HL-60 (cell line): ENCODE data around the gene MASP1.

Experiments used
- DNase-seq, 2 experiments: peaks; one replicate each; pipeline ENCODE4 v3.0.0-alpha.2; 2010 to 2020; ENCODE audit warnings: low read depth in 1 of 2, low spot score in 1 of 2
- H3K27ac ChIP-seq: fragments of 250-450 bp; sonication (Bioruptor Pico); replicated peaks from 2 replicates; pipeline ENCODE4 v1.5.1; 2020; ENCODE audit warnings: mild to moderate bottlenecking, moderate library complexity
- H3K27me3 ChIP-seq: fragments of 250-450 bp; sonication (Bioruptor Pico); 2 replicates; pipeline ENCODE4 v1.5.1; 2021; ENCODE audit warnings: mild to moderate bottlenecking, moderate library complexity; ENCODE audit not compliant: insufficient read depth, poor library complexity, severe bottlenecking
- H3K4me3 ChIP-seq: replicated peaks from 2 replicates; pipeline ENCODE4 v1.5.1; 2011; ENCODE audit warnings: mild to moderate bottlenecking, control low read depth, low read length; ENCODE audit not compliant: insufficient read depth
- GABPA ChIP-seq: IDR thresholded peaks from 2 replicates; pipeline ENCODE4 v1.6.1; 2012; ENCODE audit warnings: low read depth
- POLR2AphosphoS5 ChIP-seq: IDR thresholded peaks from 2 replicates; pipeline ENCODE4 v1.6.1; 2012; ENCODE audit warnings: low read depth
- SPI1 ChIP-seq: IDR thresholded peaks from 2 replicates; pipeline ENCODE4 v1.6.1; 2012; ENCODE audit warnings: low read depth, mild to moderate bottlenecking, borderline replicate concordance
- TF ChIP-seq, protein P1 (sequence below): IDR thresholded peaks from one replicate; pipeline ENCODE4 v1.5.1; 2011; ENCODE audit warnings: low read length, control low read depth, inconsistent platforms; ENCODE audit not compliant: insufficient read depth
- TF ChIP-seq, protein P2 (sequence below): IDR thresholded peaks from 2 replicates; pipeline ENCODE4 v1.6.1; 2012; ENCODE audit warnings: low read depth; ENCODE audit not compliant: insufficient replicate concordance

The MASP1 gene

DNA sequence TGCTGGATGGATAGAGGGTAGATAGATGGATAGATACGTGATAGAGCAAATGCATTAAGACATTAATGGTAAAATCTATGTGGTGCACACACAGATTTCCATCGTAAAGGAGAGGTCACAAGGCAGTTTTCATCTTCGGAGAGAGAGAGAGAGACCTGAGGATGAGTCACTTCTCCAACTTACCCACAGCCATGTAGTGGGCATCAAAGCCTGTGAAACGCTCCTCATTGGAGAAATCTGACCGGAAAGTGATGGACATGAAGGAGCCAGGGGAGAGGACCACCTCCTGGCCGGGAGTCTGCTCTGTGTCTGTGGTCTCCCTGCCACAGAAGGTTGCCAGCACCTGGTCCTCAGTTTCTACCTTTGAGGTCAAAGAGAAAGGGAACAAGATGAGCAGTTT lies 29.2 kb downstream of the MASP1 start:
- no peak for DNase-seq
- TF ChIP-seq POLR2AphosphoS5: no peak
- no peak for TF ChIP-seq SPI1
- TF ChIP-seq GABPA: no peak
- H3K27ac ChIP-seq: no peak overlapping the region
- no peaks in the 10 kb centered on the region for H3K27me3 ChIP-seq
- H3K4me3 ChIP-seq: no peak overlapping the region

DNA sequence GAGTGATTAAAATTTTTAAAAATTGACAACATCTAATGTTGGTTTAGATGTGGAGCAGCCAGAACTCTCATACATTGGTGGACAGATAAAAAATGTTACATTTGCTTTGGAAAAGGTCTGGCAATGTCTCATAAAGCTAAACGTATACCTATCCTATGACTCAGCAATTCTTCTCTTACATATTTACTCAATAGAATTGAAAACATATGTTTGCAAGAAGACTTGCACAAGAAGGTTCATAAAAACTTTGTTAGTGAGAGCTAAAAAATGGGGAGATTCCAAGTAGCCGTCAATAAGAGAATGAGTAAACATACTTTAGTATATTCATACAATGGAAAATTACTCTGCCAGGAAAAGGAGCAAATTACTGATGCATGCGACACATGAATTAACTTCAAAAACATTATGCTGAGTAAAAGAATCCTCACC lies 30.0 kb downstream of the MASP1 start:
- Histone ChIP-seq H3K27ac (no peak overlapping the region), H3K27me3 (no peaks in the 10 kb centered on the region), H3K4me3 (no peak overlapping the region)
- no peak for DNase-seq
- no peak for TF ChIP-seq SPI1
- TF ChIP-seq, protein P1, sequence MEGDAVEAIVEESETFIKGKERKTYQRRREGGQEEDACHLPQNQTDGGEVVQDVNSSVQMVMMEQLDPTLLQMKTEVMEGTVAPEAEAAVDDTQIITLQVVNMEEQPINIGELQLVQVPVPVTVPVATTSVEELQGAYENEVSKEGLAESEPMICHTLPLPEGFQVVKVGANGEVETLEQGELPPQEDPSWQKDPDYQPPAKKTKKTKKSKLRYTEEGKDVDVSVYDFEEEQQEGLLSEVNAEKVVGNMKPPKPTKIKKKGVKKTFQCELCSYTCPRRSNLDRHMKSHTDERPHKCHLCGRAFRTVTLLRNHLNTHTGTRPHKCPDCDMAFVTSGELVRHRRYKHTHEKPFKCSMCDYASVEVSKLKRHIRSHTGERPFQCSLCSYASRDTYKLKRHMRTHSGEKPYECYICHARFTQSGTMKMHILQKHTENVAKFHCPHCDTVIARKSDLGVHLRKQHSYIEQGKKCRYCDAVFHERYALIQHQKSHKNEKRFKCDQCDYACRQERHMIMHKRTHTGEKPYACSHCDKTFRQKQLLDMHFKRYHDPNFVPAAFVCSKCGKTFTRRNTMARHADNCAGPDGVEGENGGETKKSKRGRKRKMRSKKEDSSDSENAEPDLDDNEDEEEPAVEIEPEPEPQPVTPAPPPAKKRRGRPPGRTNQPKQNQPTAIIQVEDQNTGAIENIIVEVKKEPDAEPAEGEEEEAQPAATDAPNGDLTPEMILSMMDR: no peak
- TF ChIP-seq POLR2AphosphoS5: no peak
- TF ChIP-seq GABPA: no peak
- TF ChIP-seq, protein P2, sequence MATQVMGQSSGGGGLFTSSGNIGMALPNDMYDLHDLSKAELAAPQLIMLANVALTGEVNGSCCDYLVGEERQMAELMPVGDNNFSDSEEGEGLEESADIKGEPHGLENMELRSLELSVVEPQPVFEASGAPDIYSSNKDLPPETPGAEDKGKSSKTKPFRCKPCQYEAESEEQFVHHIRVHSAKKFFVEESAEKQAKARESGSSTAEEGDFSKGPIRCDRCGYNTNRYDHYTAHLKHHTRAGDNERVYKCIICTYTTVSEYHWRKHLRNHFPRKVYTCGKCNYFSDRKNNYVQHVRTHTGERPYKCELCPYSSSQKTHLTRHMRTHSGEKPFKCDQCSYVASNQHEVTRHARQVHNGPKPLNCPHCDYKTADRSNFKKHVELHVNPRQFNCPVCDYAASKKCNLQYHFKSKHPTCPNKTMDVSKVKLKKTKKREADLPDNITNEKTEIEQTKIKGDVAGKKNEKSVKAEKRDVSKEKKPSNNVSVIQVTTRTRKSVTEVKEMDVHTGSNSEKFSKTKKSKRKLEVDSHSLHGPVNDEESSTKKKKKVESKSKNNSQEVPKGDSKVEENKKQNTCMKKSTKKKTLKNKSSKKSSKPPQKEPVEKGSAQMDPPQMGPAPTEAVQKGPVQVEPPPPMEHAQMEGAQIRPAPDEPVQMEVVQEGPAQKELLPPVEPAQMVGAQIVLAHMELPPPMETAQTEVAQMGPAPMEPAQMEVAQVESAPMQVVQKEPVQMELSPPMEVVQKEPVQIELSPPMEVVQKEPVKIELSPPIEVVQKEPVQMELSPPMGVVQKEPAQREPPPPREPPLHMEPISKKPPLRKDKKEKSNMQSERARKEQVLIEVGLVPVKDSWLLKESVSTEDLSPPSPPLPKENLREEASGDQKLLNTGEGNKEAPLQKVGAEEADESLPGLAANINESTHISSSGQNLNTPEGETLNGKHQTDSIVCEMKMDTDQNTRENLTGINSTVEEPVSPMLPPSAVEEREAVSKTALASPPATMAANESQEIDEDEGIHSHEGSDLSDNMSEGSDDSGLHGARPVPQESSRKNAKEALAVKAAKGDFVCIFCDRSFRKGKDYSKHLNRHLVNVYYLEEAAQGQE: no peak

DNA sequence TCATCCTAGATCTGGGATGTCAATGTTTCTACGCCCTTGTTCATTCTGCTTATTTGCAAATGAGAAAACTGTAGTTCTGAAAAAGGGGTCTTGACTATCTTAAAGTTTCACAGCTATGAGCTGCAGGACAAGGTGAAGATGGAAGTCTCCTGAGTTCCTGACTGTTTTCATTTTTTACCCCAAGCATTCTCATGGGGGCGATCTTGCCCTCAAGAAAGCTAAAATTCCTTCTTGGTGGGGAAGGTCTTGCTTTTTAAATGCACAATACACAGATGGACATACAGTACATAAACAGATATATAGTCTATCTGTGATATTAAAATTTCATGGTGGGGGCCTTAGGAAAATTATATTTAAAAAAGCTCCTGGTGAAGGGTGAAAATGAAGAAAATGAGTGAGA lies 32.4 kb downstream of the MASP1 start:
- no peak for DNase-seq
- TF ChIP-seq SPI1 (no peak), POLR2AphosphoS5 (no peak), GABPA (no peak)
- TF ChIP-seq, protein P2: no peak
- TF ChIP-seq, protein P1: no peak
- no peak overlapping the region for H3K27ac ChIP-seq
- no peak overlapping the region for H3K4me3 ChIP-seq
- no peaks in the 10 kb centered on the region for H3K27me3 ChIP-seq

DNA sequence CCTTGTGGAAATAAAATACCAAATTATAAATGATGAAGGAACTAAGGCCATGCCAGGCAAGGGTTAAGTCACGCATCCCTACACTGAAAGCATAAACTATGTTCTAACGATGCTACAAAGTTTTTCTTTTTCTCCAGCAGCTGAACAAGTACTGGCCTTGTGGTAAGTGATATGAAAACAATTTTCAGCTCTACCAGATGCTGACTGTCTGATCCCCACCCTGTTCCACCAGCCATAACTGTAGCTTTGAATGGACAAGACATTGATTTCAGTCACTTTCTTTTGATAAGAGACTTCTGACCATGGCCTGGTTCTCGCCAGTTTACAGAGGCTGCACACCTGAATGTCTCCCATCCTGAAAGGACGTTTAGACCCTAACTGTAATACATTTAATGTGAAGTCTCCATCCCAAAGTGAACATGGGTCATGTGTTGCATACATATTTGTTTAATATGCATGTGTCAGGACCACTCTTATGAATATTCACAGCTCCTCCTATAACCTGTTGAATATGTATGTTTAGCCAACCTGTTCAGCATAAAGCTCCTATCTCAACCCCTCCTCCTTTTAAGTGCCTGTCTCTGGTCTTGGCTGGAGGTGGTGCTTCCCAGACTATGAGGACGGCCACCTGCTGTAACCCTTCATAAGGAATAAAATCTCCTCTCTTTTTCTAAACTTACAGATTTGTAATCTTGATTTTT lies 33.4 kb downstream of the MASP1 start:
- no peak for DNase-seq
- no peak overlapping the region for H3K27ac ChIP-seq

More for the DNA sequence above, 33.4 kb downstream of the MASP1 start:
- TF ChIP-seq, protein P2: no peak
- TF ChIP-seq GABPA (no peak), POLR2AphosphoS5 (no peak), SPI1 (no peak)
- TF ChIP-seq, protein P1: no peak
- Histone ChIP-seq H3K27me3 (no peaks in the 10 kb centered on the region), H3K4me3 (no peak overlapping the region)
